Keratinocyte (primary cell): ENCODE results near the gene SDF4. TPM values are rescaled to one million over a fixed set of nuclear protein-coding genes. Genes with fewer than 3 reads are reported as not detected.

Source experiments
- DNase-seq: peaks from one replicate; pipeline ENCODE4 v3.0.0-alpha.2; 2011; ENCODE audit warnings: low read depth, missing footprints, low spot score
- FAIRE-seq: peaks from 2 replicates; lab custom pipeline; 2011; peaks lifted over from hg19 to GRCh38; lab: Jason Lieb, UNC
- H2AFZ ChIP-seq: 2 replicates; pipeline ENCODE4 v1.6.0; 2012; ENCODE audit warnings: low read length, control low read depth, inconsistent platforms; ENCODE audit not compliant: control insufficient read depth
- H3K27ac ChIP-seq: 2 replicates; pipeline ENCODE4 v1.5.1; 2011; ENCODE audit warnings: low read length; ENCODE audit not compliant: control insufficient read depth, insufficient read depth
- H3K27me3 ChIP-seq: 3 replicates; pipeline ENCODE4 v1.6.0; 2011; ENCODE audit warnings: low read length; ENCODE audit not compliant: control insufficient read depth, insufficient read depth; ENCODE audit errors: extremely low read depth
- H3K36me3 ChIP-seq, 2 experiments: 2 replicates in 1 of 2; 3 replicates in 1 of 2; pipeline ENCODE4 v1.5.1; 2011; ENCODE audit warnings: low read length in 2 of 2, mild to moderate bottlenecking in 1 of 2; ENCODE audit not compliant: control insufficient read depth in 2 of 2, insufficient read depth in 2 of 2; ENCODE audit errors: extremely low read depth in 1 of 2
- H3K4me1 ChIP-seq: 3 replicates; pipeline ENCODE4 v1.5.1; 2011; ENCODE audit warnings: low read length; ENCODE audit not compliant: control insufficient read depth, insufficient read depth; ENCODE audit errors: extremely low read depth
- H3K4me2 ChIP-seq: 3 replicates; pipeline ENCODE4 v1.6.0; 2011; ENCODE audit warnings: low read depth, low read length; ENCODE audit not compliant: control insufficient read depth, insufficient read depth; ENCODE audit errors: extremely low read depth
- H3K4me3 ChIP-seq, 3 experiments: fragments of 200-600 bp in 1 of 3; sonication (generic) in 1 of 3; 2 replicates in 2 of 3; 3 replicates in 1 of 3; pipeline ENCODE4 v1.5.1; 2011 to 2016; ENCODE audit warnings: low read length in 3 of 3, mild to moderate bottlenecking in 3 of 3, control low read depth in 2 of 3, inconsistent platforms in 1 of 3, low read depth in 1 of 3, mixed read lengths in 1 of 3, mixed run types in 1 of 3, moderate library complexity in 1 of 3; ENCODE audit not compliant: control insufficient read depth in 2 of 3, insufficient read depth in 2 of 3; ENCODE audit errors: extremely low read depth in 1 of 3
- H3K79me2 ChIP-seq: 2 replicates; pipeline ENCODE4 v1.6.0; 2012; ENCODE audit warnings: low read length; ENCODE audit not compliant: control insufficient read depth, insufficient read depth
- H3K9ac ChIP-seq: 3 replicates; pipeline ENCODE4 v1.6.0; 2011; ENCODE audit warnings: low read length; ENCODE audit not compliant: control insufficient read depth, insufficient read depth; ENCODE audit errors: extremely low read depth
- H3K9me1 ChIP-seq: 3 replicates; pipeline ENCODE4 v1.6.0; 2011; ENCODE audit warnings: low read length; ENCODE audit not compliant: control insufficient read depth, insufficient read depth; ENCODE audit errors: extremely low read depth
- H3K9me3 ChIP-seq: 2 replicates; pipeline ENCODE4 v1.5.1; 2012; ENCODE audit warnings: low read depth, low read length; ENCODE audit not compliant: control insufficient read depth
- H4K20me1 ChIP-seq: 3 replicates; pipeline ENCODE4 v1.6.0; 2011; ENCODE audit warnings: low read length; ENCODE audit not compliant: control insufficient read depth, insufficient read depth; ENCODE audit errors: extremely low read depth
- EZH2 ChIP-seq: IDR thresholded peaks from one replicate; pipeline ENCODE4 v1.6.1; 2012; ENCODE audit warnings: inconsistent platforms, mild to moderate bottlenecking, low read length, moderate library complexity
- dilution Hi-C: fragments of 300-500 bp; cut with MboI; formaldehyde crosslinking; loops from one replicate; pipeline ENCODE4 v1.7.0; 2020; ENCODE audit warnings: low sequenced_read_pairs; ENCODE audit not compliant: extremely low pct_ligation_motif_present
- polyA plus RNA-seq, 5 experiments: library from polyadenylated mRNA; depleted of rRNA in 3 of 5; stranded (reverse) in 3 of 5; stranded (forward) in 1 of 5; unstranded in 1 of 5; fragments of >200 nt; gene quantifications; 1 replicate in 1 of 5; 2 replicates in 3 of 5; 3 replicates in 1 of 5; pipeline versions ENCODE4 v1.2.1 to v1.2.3, GENCODE V29; 2011 to 2012; ENCODE audit warnings: missing spikeins in 2 of 5, low read depth in 1 of 5, low replicate concordance in 1 of 5
- TF ChIP-seq, protein P1 (sequence below), 3 experiments: IDR thresholded peaks in 1 of 3; conservative IDR thresholded peaks in 1 of 3; optimal IDR thresholded peaks in 1 of 3; 2 replicates in 2 of 3; 3 replicates in 1 of 3; pipeline versions ENCODE3 to v1.5.1; 2011; ENCODE audit warnings: low read length in 3 of 3, mild to moderate bottlenecking in 3 of 3, moderate library complexity in 2 of 3, control low read depth in 1 of 3, inconsistent platforms in 1 of 3; ENCODE audit not compliant: insufficient read depth in 2 of 3; ENCODE audit errors: extremely low read depth in 1 of 3

Gene SDF4
- polyA plus RNA-seq, 1 donor (not counting 4 experiments of a cell fraction or from before 2014, with no cell fraction given): 66.3 TPM

DNA sequence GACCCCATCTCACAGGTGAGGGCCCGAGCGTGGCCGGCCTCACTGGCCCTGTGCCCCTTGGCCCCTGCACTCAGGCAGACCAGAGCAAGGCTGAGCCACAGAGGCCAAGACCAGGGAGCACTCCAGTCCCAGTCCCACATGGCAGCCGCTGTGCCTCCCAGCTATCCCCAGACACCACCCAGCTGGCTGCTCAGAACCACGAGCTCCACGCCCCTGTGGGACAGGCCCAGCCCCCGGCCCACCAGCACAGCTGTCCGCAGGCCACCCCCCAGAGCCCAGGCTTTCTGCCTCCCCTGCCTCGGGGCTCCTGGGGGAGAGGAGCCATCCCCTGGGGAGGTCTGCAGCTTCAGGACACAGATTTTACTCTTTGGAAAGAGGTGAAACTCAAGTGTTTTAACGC is 23.8 kb upstream of the SDF4 start:
- Histone ChIP-seq H3K27me3 (no peaks in the 10 kb centered on the region), H3K9ac (no peak overlapping the region), H3K4me1 (peaks cover 16% of the 10 kb centered on the region), H4K20me1 (peaks cover 11% of the 10 kb centered on the region), H3K9me1 (no peaks in the 10 kb centered on the region), H3K9me3 (no peaks in the 10 kb centered on the region), H2AFZ (no peak overlapping the region), H3K27ac (no peak overlapping the region), H3K4me2 (no peak overlapping the region), H3K79me2 (peaks cover 3% of the 10 kb centered on the region), H3K4me3 (no peak overlapping the region), H3K36me3 (peaks cover 27 to 33% of the 10 kb centered on the region in 2 experiments)
- no peak for TF ChIP-seq EZH2
- TF ChIP-seq, protein P1, sequence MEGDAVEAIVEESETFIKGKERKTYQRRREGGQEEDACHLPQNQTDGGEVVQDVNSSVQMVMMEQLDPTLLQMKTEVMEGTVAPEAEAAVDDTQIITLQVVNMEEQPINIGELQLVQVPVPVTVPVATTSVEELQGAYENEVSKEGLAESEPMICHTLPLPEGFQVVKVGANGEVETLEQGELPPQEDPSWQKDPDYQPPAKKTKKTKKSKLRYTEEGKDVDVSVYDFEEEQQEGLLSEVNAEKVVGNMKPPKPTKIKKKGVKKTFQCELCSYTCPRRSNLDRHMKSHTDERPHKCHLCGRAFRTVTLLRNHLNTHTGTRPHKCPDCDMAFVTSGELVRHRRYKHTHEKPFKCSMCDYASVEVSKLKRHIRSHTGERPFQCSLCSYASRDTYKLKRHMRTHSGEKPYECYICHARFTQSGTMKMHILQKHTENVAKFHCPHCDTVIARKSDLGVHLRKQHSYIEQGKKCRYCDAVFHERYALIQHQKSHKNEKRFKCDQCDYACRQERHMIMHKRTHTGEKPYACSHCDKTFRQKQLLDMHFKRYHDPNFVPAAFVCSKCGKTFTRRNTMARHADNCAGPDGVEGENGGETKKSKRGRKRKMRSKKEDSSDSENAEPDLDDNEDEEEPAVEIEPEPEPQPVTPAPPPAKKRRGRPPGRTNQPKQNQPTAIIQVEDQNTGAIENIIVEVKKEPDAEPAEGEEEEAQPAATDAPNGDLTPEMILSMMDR (optimal IDR thresholded peaks at IDR 0.05 in 1 of 3, IDR thresholded peaks at IDR 0.05 in 1 of 3, conservative IDR thresholded peaks at IDR 0.05 in 1 of 3; ENCODE audit: extremely low read depth in 1 of 3, insufficient read depth in 2 of 3, low read length in 3 of 3): no peak
- no peak for FAIRE-seq
- no peak for DNase-seq
- dilution Hi-C loops: no loop called here

DNA sequence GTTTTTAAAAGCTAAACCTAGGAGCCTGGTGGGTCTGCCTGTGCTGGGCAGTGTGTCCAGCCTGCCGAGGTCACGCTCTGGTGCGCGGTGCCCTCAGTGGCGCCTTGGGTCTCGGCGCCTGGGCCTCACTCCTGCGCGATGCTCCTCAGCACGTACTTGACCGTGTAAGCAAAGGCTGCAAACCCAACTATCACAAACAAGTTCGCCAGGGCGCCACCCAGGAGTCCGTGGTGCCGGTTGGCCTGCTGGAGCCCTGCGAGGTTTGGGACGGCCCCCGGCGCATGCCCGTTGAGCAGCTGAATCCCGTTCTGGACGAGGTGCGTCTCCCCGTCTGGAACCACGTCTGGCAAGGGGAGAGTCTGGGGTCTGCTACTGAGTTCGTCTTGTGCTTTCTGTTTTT is 23.3 kb upstream of the SDF4 start:
- H3K27me3 ChIP-seq: no peaks in the 10 kb centered on the region
- DNase-seq: no peak
- no peak overlapping the region for H3K9ac ChIP-seq
- no peak overlapping the region for H3K27ac ChIP-seq
- no peak for FAIRE-seq
- H3K4me3 ChIP-seq: no peak overlapping the region
- peaks cover 10% of the 10 kb centered on the region for H4K20me1 ChIP-seq
- H3K9me1 ChIP-seq: no peaks in the 10 kb centered on the region
- TF ChIP-seq EZH2: no peak
- TF ChIP-seq, protein P1 (optimal IDR thresholded peaks at IDR 0.05 in 1 of 3, IDR thresholded peaks at IDR 0.05 in 1 of 3, conservative IDR thresholded peaks at IDR 0.05 in 1 of 3; ENCODE audit: extremely low read depth in 1 of 3, insufficient read depth in 2 of 3, low read length in 3 of 3): no peak
- peaks cover 3% of the 10 kb centered on the region for H3K79me2 ChIP-seq
- dilution Hi-C loops: no loop called here
- peaks cover 23 to 28% of the 10 kb centered on the region in 2 experiments for H3K36me3 ChIP-seq
- H3K9me3 ChIP-seq: no peaks in the 10 kb centered on the region
- H3K4me2 ChIP-seq: no peak overlapping the region
- no peak overlapping the region for H2AFZ ChIP-seq
- peaks cover 19% of the 10 kb centered on the region for H3K4me1 ChIP-seq
